GM13977 (cell line): ENCODE measurements around the gene SH3GLB2.
"Not testable (repeated sequence)": the region's sequence is repeated elsewhere in the genome, so short reads cannot be mapped to it uniquely, and the experiment has no call there.

Experiments
- DNase-seq: peaks from one replicate; pipeline ENCODE4 v3.0.0; 2012; ENCODE audit warnings: low spot score
- in situ Hi-C: fragments of 300-500 bp; cut with MboI; formaldehyde crosslinking; loops from one replicate; pipeline ENCODE4 v1.12.0; 2022; ENCODE audit warnings: low sequenced_read_pairs, low pct_unique_long_range_greater_than_20kb, mixed read lengths, inconsistent platforms; ENCODE audit not compliant: unreplicated experiment
- TF ChIP-seq, protein P1 (sequence below): IDR thresholded peaks from 2 replicates; pipeline ENCODE4 v1.5.1; 2012; ENCODE audit warnings: mild to moderate bottlenecking, control low read depth; ENCODE audit not compliant: insufficient read depth; ENCODE audit errors: extremely low read depth, missing control alignments

Gene SH3GLB2

GRCh38 chr9:129036923-129037766, 9.0 kb upstream of the SH3GLB2 start:
- TF ChIP-seq, protein P1, sequence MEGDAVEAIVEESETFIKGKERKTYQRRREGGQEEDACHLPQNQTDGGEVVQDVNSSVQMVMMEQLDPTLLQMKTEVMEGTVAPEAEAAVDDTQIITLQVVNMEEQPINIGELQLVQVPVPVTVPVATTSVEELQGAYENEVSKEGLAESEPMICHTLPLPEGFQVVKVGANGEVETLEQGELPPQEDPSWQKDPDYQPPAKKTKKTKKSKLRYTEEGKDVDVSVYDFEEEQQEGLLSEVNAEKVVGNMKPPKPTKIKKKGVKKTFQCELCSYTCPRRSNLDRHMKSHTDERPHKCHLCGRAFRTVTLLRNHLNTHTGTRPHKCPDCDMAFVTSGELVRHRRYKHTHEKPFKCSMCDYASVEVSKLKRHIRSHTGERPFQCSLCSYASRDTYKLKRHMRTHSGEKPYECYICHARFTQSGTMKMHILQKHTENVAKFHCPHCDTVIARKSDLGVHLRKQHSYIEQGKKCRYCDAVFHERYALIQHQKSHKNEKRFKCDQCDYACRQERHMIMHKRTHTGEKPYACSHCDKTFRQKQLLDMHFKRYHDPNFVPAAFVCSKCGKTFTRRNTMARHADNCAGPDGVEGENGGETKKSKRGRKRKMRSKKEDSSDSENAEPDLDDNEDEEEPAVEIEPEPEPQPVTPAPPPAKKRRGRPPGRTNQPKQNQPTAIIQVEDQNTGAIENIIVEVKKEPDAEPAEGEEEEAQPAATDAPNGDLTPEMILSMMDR = no peak
- in situ Hi-C loops = no loop called here
- no peak for DNase-seq

GRCh38 chr9:129036241-129036922, 8.3 kb upstream of the SH3GLB2 start, which contains the start of gene MIGA2:
MIGA2 (plus strand) TSS chr9:129036626; CDS start chr9:129040595, 3,969 bp downstream.
- DNase-seq = peak; percentile 99
- in situ Hi-C loops = no loop called here
- TF ChIP-seq, protein P1 = no peak

- in situ Hi-C loops, DNase-seq: not testable (repeated sequence)
Observed at GRCh38 chr9:129035838-129036237, 7.7 kb upstream of the SH3GLB2 start.

GRCh38 chr9:129033216-129033615, 5.1 kb upstream of the SH3GLB2 start:
- in situ Hi-C loops = no loop called here
- TF ChIP-seq, protein P1 = no peak
- no peak for DNase-seq

- no peak for DNase-seq
- in situ Hi-C loops = no loop called here
Observed at GRCh38 chr9:129032541-129033159, 4.5 kb upstream of the SH3GLB2 start.

GRCh38 chr9:129031514-129031913, 3.4 kb upstream of the SH3GLB2 start:
- no peak for DNase-seq
- in situ Hi-C loops = no loop called here
- TF ChIP-seq, protein P1 = no peak

More at GRCh38 chr9:129032541-129033159, 4.5 kb upstream of the SH3GLB2 start:
- TF ChIP-seq, protein P1 = no peak
